Heart left ventricle (tissue), 16 donors: ENCODE measurements around the gene ACOX1. TPM values are rescaled to one million over a fixed set of nuclear protein-coding genes. Genes with fewer than 3 reads are reported as not detected.

Source experiments
- ATAC-seq, 4 donors: fragments of 200-7000 bp; cut with Tn5 transposase; one replicate each; pipeline ENCODE4 v1.9.1; 2020 to 2022; ENCODE audit warnings: moderate library complexity in 4 of 4, mild to moderate bottlenecking in 3 of 4, moderate number of reproducible peaks in 1 of 4
- DNase-seq, 5 donors: peaks; one replicate each; pipeline ENCODE4 v3.0.0-alpha.2; 2020
- H3K27ac ChIP-seq, 12 donors: fragments of 200-600 bp; sonication (generic) in 4 of 12; one replicate each; pipeline versions ENCODE4 v1.5.0 to v1.8.0; 2016 to 2022; ENCODE audit warnings: mild to moderate bottlenecking in 2 of 12
- H3K27me3 ChIP-seq, 9 donors: fragments of 200-600 bp; sonication (generic) in 2 of 9; one replicate each; pipeline versions ENCODE4 v1.5.1 to v1.8.0; 2016 to 2022; ENCODE audit warnings: mild to moderate bottlenecking in 3 of 9
- H3K36me3 ChIP-seq, 9 donors: fragments of 200-600 bp; sonication (generic) in 2 of 9; one replicate each; pipeline versions ENCODE4 v1.5.0 to v1.8.0; 2018 to 2022; ENCODE audit warnings: mild to moderate bottlenecking in 2 of 9
- H3K4me1 ChIP-seq, 12 donors: fragments of 200-600 bp; sonication (generic) in 4 of 12; one replicate each; pipeline versions ENCODE4 v1.5.0 to v1.8.0; 2016 to 2022; ENCODE audit warnings: mild to moderate bottlenecking in 3 of 12
- H3K4me3 ChIP-seq, 12 donors: fragments of 200-600 bp; sonication (generic) in 4 of 12; one replicate each; pipeline versions ENCODE4 v1.5.0 to v1.8.0; 2017 to 2022; ENCODE audit warnings: mild to moderate bottlenecking in 9 of 12, moderate library complexity in 4 of 12
- H3K9me3 ChIP-seq, 12 donors: fragments of 200-600 bp; sonication (generic) in 4 of 12; one replicate each; pipeline versions ENCODE4 v1.5.0 to v1.8.0; 2016 to 2022; ENCODE audit warnings: mild to moderate bottlenecking in 1 of 12
- POLR2A ChIP-seq, 2 donors: fragments of 450-650 bp; IDR thresholded peaks; one replicate each; pipeline ENCODE4 v1.6.1; 2017; ENCODE audit warnings: antibody characterized with exemption in 2 of 2, mild to moderate bottlenecking in 2 of 2, moderate library complexity in 2 of 2
- whole genome bisulfite sequencing, 4 donors: extraction: QIAGEN DNeasy Blood & Tissue Kit in 2 of 4; methylation state at CpG; one replicate each; pipeline versions ENCODE4 v1.1.5 to v1.1.7; 2013 to 2018; 5-methylcytosine and 5-hydroxymethylcytosine counted together
- intact Hi-C, 10 donors: fragments of 100-400 bp; cut with DNase I; formaldehyde crosslinking; loops; one replicate each; pipeline versions ENCODE4 v1.11.1 to v1.14.2; 2022
- polyA plus RNA-seq, 2 donors: library from polyadenylated mRNA; stranded (reverse); fragments of 200-250 nt; gene quantifications; one replicate each; pipeline ENCODE4 v1.2.3, GENCODE V29; 2013
- total RNA-seq, 9 donors: library from RNA; depleted of rRNA in 2 of 9; stranded (reverse); fragments of >200 nt in 2 of 9; fragmentation: NEBNext Ultra II Directional in 3 of 9; extraction: Animal tissue kit (Norgen Biotek cat#: 25700) in 3 of 9; gene quantifications; one replicate each; pipeline versions ENCODE4 v1.1.0 to v1.2.4, GENCODE V29; 2016 to 2023
- TF ChIP-seq, protein P1 (sequence below), 12 donors: fragments of 200-600 bp; sonication (generic) in 4 of 12; IDR thresholded peaks; one replicate each; pipeline versions ENCODE4 v1.5.0 to v1.8.0; 2018 to 2022; ENCODE audit warnings: antibody characterized with exemption in 12 of 12, mild to moderate bottlenecking in 5 of 12
- donor health status: ischemic (EF 13 %, LVEDD 7.1; RV severe dilation, severe dysfunction).
- donor health status: healthy with polysubstance abuse.
- donor health status: DM: no; HTN: yes; CAD: no.
- donor health status: DM: no; HTN: no; CAD: no.
- donor health status: ischemic (EF 25% LVEDD 6.9; RV normal size, moderate dysfunction).
- donor health status: ischemic (EF 25% LVEDD 5.7; RV mildly dilated, moderate dysfunction).
- donor health status: healthy.
- donor health status: DM: yes; HTN: yes; CAD: no.
- donor health status: ischemic (EF 35%, LVEDD 5.7; RV mildly dilated, moderate dysfunction).
- donor health status: nonischemic (EF 11% LVEDD 7.7; RV severe dilation, severe dysfunction).
- donor health status: DM: yes; HTN: yes; CAD: no.
- donor health status: PGD.
- donor health status: ischemic (EF 29% LVEDD 5.4; RV normal size, mild dysfunction).
- donor health status: nonischemic (EF 23%, LVEDD 6.1; RV moderate dilation, normal function).

Gene ACOX1
- total and polyA plus RNA-seq, 11 donors: 19.5 to 117 (median 78.3) TPM

DNA sequence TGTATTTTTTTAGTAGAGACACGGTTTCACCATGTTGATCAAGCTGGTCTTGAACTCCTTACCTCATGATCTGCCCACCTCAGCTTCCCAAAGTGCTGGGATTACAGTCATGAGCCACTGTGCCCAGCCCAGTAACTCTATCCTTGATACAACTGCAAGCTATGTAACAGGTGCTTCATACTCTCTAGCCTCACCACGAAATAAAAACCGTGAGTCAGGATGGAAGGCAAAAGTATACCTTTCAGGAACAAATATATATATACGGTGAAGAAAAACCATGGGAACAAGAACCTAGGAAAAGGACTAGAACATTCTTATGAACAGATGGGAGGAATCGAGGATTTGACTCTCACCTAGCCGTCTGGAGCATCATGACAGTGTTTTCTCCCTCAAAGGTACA, 28.5 kb downstream of the ACOX1 start:
- intact Hi-C loops: no loop called here

GRCh38 chr17:75945211-75945610, 33.8 kb downstream of the ACOX1 start:
- TF ChIP-seq, protein P1, sequence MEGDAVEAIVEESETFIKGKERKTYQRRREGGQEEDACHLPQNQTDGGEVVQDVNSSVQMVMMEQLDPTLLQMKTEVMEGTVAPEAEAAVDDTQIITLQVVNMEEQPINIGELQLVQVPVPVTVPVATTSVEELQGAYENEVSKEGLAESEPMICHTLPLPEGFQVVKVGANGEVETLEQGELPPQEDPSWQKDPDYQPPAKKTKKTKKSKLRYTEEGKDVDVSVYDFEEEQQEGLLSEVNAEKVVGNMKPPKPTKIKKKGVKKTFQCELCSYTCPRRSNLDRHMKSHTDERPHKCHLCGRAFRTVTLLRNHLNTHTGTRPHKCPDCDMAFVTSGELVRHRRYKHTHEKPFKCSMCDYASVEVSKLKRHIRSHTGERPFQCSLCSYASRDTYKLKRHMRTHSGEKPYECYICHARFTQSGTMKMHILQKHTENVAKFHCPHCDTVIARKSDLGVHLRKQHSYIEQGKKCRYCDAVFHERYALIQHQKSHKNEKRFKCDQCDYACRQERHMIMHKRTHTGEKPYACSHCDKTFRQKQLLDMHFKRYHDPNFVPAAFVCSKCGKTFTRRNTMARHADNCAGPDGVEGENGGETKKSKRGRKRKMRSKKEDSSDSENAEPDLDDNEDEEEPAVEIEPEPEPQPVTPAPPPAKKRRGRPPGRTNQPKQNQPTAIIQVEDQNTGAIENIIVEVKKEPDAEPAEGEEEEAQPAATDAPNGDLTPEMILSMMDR (IDR thresholded peaks at IDR 0.05): no peak
- no peak for TF ChIP-seq POLR2A (IDR thresholded peaks at IDR 0.05)
- peaks cover 0 to 78% (median 61%) of the 10 kb centered on the region in 9 donors for H3K36me3 ChIP-seq
- no peak overlapping the region for H3K27ac ChIP-seq
- DNase-seq: no peak
- 66 to 76% (median 74%) methylated on average over 2 of the region's 2 CpGs for WGBS, 4 donors
- intact Hi-C loops: loop anchor here in 1 of 10 donors (10.0 kb wide), 1 partner anchor 130 kb away; the partner anchor contains the start of genes GALR2, SRP68 and ZACN
- no peaks in the 10 kb centered on the region for H3K9me3 ChIP-seq
- H3K27me3 ChIP-seq: no peaks in the 10 kb centered on the region
- H3K4me3 ChIP-seq: no peak overlapping the region
- peaks cover 0 to 13% (median 7%) of the 10 kb centered on the region in 12 donors for H3K4me1 ChIP-seq
- no peak for ATAC-seq

More for the DNA sequence above, 28.5 kb downstream of the ACOX1 start:
- Histone ChIP-seq H3K27me3 (no peaks in the 10 kb centered on the region), H3K36me3 (peaks cover 4 to 100% (median 98%) of the 10 kb centered on the region in 9 donors), H3K27ac (no peak overlapping the region), H3K4me3 (no peak overlapping the region), H3K4me1 (no peaks in the 10 kb centered on the region), H3K9me3 (no peaks in the 10 kb centered on the region)
- TF ChIP-seq, protein P1 (IDR thresholded peaks at IDR 0.05): no peak
- TF ChIP-seq POLR2A (IDR thresholded peaks at IDR 0.05): no peak
- WGBS, 4 donors: 93 to 96% (median 95%) methylated on average over 6 of the region's 6 CpGs
- DNase-seq (no peak), ATAC-seq (no peak)

- intact Hi-C loops: loop anchor here in 3 of 10 donors (5.0 to 10.0 kb wide), 3 partner anchors 34 to 131 kb away; partner anchors contain the start of genes ACOX1 (in 2 of the 3), TEN1 (in 2 of the 3), GALR2 (in 1 of the 3) and SRP68 (in 1 of the 3)
- H3K4me1 ChIP-seq: peaks cover 0 to 15% (median 9%) of the 10 kb centered on the region in 12 donors
- H3K27me3 ChIP-seq: no peaks in the 10 kb centered on the region
- H3K9me3 ChIP-seq: no peaks in the 10 kb centered on the region
- H3K27ac ChIP-seq: no peak overlapping the region
- 70 to 77% (median 73%) methylated on average over 1 of the region's 1 CpG for WGBS, 4 donors
- no peak overlapping the region for H3K4me3 ChIP-seq
- ATAC-seq (no peak), DNase-seq (no peak)
- peaks cover 0 to 61% (median 43%) of the 10 kb centered on the region in 9 donors for H3K36me3 ChIP-seq
- no peak for TF ChIP-seq POLR2A (IDR thresholded peaks at IDR 0.05)
- TF ChIP-seq, protein P1 (IDR thresholded peaks at IDR 0.05): no peak
Measured at GRCh38 chr17:75943491-75943890, 35.5 kb downstream of the ACOX1 start.

DNA sequence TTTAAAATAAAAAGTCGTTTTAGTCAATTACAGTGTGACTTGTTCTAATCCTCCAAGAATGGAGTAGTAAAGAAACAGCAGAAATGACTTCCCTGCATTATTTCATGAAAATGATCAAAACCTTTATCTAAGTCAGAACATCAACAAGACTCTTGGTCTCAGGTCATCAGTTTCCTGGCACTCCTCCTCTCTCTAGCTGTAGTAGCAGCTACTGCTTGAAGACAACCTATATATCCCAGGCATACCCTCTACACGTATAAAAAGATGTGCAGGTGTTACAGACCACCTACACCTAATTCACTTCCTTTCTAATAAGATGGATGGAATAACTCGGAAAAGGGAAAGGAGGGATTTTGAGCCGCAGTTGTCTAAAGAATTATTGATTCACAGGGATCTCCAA, 36.5 kb downstream of the ACOX1 start:
- intact Hi-C loops: loop anchor here in 3 of 10 donors (5.0 to 10.0 kb wide), 3 partner anchors 35 to 132 kb away; partner anchors contain the start of genes ACOX1 (in 2 of the 3), TEN1 (in 2 of the 3), GALR2 (in 1 of the 3) and SRP68 (in 1 of the 3)
- 85 to 93% (median 86%) methylated on average over 4 of the region's 4 CpGs for WGBS, 4 donors
- no peaks in the 10 kb centered on the region for H3K27me3 ChIP-seq
- ATAC-seq (no peak), DNase-seq (no peak)
- no peaks in the 10 kb centered on the region for H3K9me3 ChIP-seq
- H3K36me3 ChIP-seq: peaks cover 0 to 51% (median 33%) of the 10 kb centered on the region in 9 donors
- TF ChIP-seq, protein P1 (IDR thresholded peaks at IDR 0.05): no peak
- no peak for TF ChIP-seq POLR2A (IDR thresholded peaks at IDR 0.05)
- no peak overlapping the region for H3K27ac ChIP-seq
- H3K4me3 ChIP-seq: no peak overlapping the region
- peaks cover 0 to 15% (median 9%) of the 10 kb centered on the region in 12 donors for H3K4me1 ChIP-seq
